TTC549 (cell line): ENCODE results near the gene NEK4.
"Not testable (repeated sequence)": the region's sequence is repeated elsewhere in the genome, so short reads cannot be mapped to it uniquely, and the experiment has no call there.

Source experiments
- FAIRE-seq: peaks from 2 replicates; lab custom pipeline; 2012; peaks lifted over from hg19 to GRCh38; lab: Jason Lieb, UNC

The NEK4 gene

GRCh38 chr3:52696830-52697631 lies 73.7 kb downstream of the NEK4 start:
- FAIRE-seq = no peak

GRCh38 chr3:52695798-52696671 lies 74.7 kb downstream of the NEK4 start:
- FAIRE-seq = no peak

GRCh38 chr3:52694528-52695189 lies 76.1 kb downstream of the NEK4 start:
- FAIRE-seq = no peak

GRCh38 chr3:52693071-52693470 lies 77.7 kb downstream of the NEK4 start:
- FAIRE-seq = no peak

GRCh38 chr3:52690560-52690959 lies 80.2 kb downstream of the NEK4 start:
- no peak for FAIRE-seq

GRCh38 chr3:52689151-52689550 lies 81.6 kb downstream of the NEK4 start:
- FAIRE-seq = no peak

GRCh38 chr3:52688266-52688665 lies 82.5 kb downstream of the NEK4 start:
- FAIRE-seq = no peak

GRCh38 chr3:52685709-52686691 lies 84.7 kb downstream of the NEK4 start, which contains the start of the genes GNL3 and PBRM1:
GNL3 (plus strand) TSS chr3:52686032; CDS start chr3:52686093, 61 bp downstream.
PBRM1 (minus strand) TSS chr3:52685913.
- peak; percentile 57 for FAIRE-seq

- FAIRE-seq = no peak
These were observed 85.4 kb downstream of the NEK4 start for GRCh38 chr3:52685285-52685708.

- FAIRE-seq = no peak
These were observed 86.6 kb downstream of the NEK4 start for GRCh38 chr3:52684184-52684583.

GRCh38 chr3:52683611-52684010 lies 87.1 kb downstream of the NEK4 start:
- FAIRE-seq = no peak

GRCh38 chr3:52682016-52682415 lies 88.7 kb downstream of the NEK4 start:
- no peak for FAIRE-seq

GRCh38 chr3:52681596-52681995 lies 89.1 kb downstream of the NEK4 start:
- no peak for FAIRE-seq

- no peak for FAIRE-seq
These were observed 90.9 kb downstream of the NEK4 start for GRCh38 chr3:52679811-52680210.

GRCh38 chr3:52679199-52679538 lies 91.6 kb downstream of the NEK4 start:
- FAIRE-seq = no peak

GRCh38 chr3:52678265-52679198 lies 92.2 kb downstream of the NEK4 start:
- FAIRE-seq = no peak

- FAIRE-seq = not testable (repeated sequence)
These were observed 94.5 kb downstream of the NEK4 start for GRCh38 chr3:52676201-52676600.

- no peak for FAIRE-seq
These were observed 99.1 kb downstream of the NEK4 start for GRCh38 chr3:52671676-52672075.

GRCh38 chr3:52670621-52671521 lies 99.9 kb downstream of the NEK4 start:
- no peak for FAIRE-seq
